ENCODE results near the gene SLC7A11.

The SLC7A11 gene

GRCh38 chr4:138140879-138141278 lies 101.3 kb downstream of the SLC7A11 start:
- no peak for DNase-seq

GRCh38 chr4:138138774-138139173 lies 103.4 kb downstream of the SLC7A11 start:
- DNase-seq, result no peak

- no peak for DNase-seq
Measured at GRCh38 chr4:138135610-138136009, 106.5 kb downstream of the SLC7A11 start.

DNA sequence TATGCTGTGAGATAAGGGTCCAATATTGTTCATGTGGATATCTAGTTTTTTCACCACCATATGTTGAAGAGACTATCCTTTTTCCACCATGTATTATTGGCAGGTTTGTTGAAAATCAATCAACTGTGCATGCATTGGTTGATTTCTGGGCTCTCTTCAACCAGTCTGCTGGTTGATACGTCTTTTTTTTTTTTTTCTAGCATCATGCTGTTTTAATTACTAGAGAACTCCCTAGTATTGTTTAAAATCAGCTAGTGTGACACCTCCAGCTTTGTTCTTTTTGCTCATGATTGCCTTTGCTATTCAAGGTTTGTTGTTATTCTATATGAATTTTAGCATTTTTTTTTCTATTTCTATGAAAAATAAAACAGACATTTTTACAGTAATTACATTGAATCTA lies 123.9 kb downstream of the SLC7A11 start:
- no peak for DNase-seq

DNA sequence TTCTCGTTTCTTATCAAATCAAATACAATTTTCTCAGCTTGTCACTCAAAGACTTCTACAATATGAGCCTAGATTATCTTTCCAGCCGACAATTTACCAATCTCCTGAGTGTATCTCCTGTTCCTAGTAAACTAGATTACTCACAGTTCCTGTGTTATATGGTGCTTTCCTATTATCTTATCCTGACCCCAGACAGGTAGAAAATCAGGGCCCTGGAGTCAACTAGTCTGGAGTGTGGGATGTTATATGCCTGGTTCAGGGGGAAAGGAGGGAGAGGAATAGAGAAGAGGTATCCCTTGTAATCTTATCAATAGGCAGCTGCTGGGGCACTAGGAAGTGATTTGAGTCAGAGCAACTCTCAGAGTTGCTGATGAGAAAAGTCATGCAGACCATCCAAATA lies 127.1 kb downstream of the SLC7A11 start:
- DNase-seq, result no peak

GRCh38 chr4:138114434-138114833 lies 127.7 kb downstream of the SLC7A11 start:
- DNase-seq, result no peak

Measured in NCI-H2171 treated with DMSO at 0.1 percent for 48 hours (cell line).